ENCODE measurements around the gene OCIAD2.
"Not testable (repeated sequence)": the region's sequence is repeated elsewhere in the genome, so short reads cannot be mapped to it uniquely, and the experiment has no call there.

OCIAD2 gene

GRCh38 chr4:48853604-48854394, 52.8 kb downstream of the OCIAD2 start:
- no peak for TF ChIP-seq ZNF274 (IDR thresholded peaks at IDR 0.05; ENCODE audit: low read depth, low read length)

GRCh38 chr4:48851651-48852050, 54.9 kb downstream of the OCIAD2 start:
- no peak for TF ChIP-seq ZNF274 (IDR thresholded peaks at IDR 0.05; ENCODE audit: low read depth, low read length)
- H3K4me3 ChIP-seq (ENCODE audit: low read length) = no peak overlapping the region

More at GRCh38 chr4:48853604-48854394, 52.8 kb downstream of the OCIAD2 start:
- no peak overlapping the region for H3K4me3 ChIP-seq (ENCODE audit: low read length)

- not testable (repeated sequence) for H3K4me3 ChIP-seq (ENCODE audit: low read length)
Observed at GRCh38 chr4:48848799-48849198, 57.8 kb downstream of the OCIAD2 start.

GRCh38 chr4:48844843-48845242, 61.7 kb downstream of the OCIAD2 start:
- TF ChIP-seq ZNF274 (IDR thresholded peaks at IDR 0.05; ENCODE audit: low read depth, low read length) = no peak
- no peak overlapping the region for H3K4me3 ChIP-seq (ENCODE audit: low read length)

- no peak for TF ChIP-seq ZNF274 (IDR thresholded peaks at IDR 0.05; ENCODE audit: low read depth, low read length)
- H3K4me3 ChIP-seq (ENCODE audit: low read length) = no peak overlapping the region
Observed at GRCh38 chr4:48841045-48841827, 65.3 kb downstream of the OCIAD2 start.

- no peak for TF ChIP-seq ZNF274 (IDR thresholded peaks at IDR 0.05; ENCODE audit: low read depth, low read length)
- no peak overlapping the region for H3K4me3 ChIP-seq (ENCODE audit: low read length)
Observed at GRCh38 chr4:48836658-48837057, 69.9 kb downstream of the OCIAD2 start.

All from GM08714 (cell line).